Activated naive CD8-positive, alpha-beta T cell treated with anti-CD3 and anti-CD28 coated beads for 36 hours (primary cell): ENCODE results near the gene OAF. TPM values are rescaled to one million over a fixed set of nuclear protein-coding genes. Genes with fewer than 3 reads are reported as not detected.
A peak's percentile ranks its signal among the peaks of the same experiment; 100 is the strongest.

Experiments used
- DNase-seq: peaks from one replicate; pipeline ENCODE4 v3.0.0; 2021
- H3K27ac Mint-ChIP-seq: one replicate; pipeline ENCODE4 v1.8.0; 2022; ENCODE audit warnings: mild to moderate bottlenecking, moderate library complexity, mixed read lengths
- H3K27me3 Mint-ChIP-seq: one replicate; pipeline ENCODE4 v1.8.0; 2022; ENCODE audit warnings: mild to moderate bottlenecking, mixed read lengths
- H3K36me3 Mint-ChIP-seq: one replicate; pipeline ENCODE4 v1.8.0; 2021; ENCODE audit warnings: mild to moderate bottlenecking, mixed read lengths
- H3K4me1 Mint-ChIP-seq: one replicate; pipeline ENCODE4 v1.8.0; 2021; ENCODE audit warnings: mixed read lengths
- H3K4me3 Mint-ChIP-seq: one replicate; pipeline ENCODE4 v1.8.0; 2022; ENCODE audit warnings: mild to moderate bottlenecking, moderate library complexity, mixed read lengths
- H3K9me3 Mint-ChIP-seq: one replicate; pipeline ENCODE4 v1.8.0; 2022; ENCODE audit warnings: mixed read lengths
- total RNA-seq, 2 experiments: library from RNA; stranded (reverse); gene quantifications; one replicate each; pipeline ENCODE4 v1.2.3, GENCODE V29; 2021

The OAF gene
- total RNA-seq, 2 experiments from 2014 or later, result 3.0 to 3.6 TPM

- Mint-ChIP-seq H3K4me1 (no peaks in the 10 kb centered on the region), H3K27ac (no peak overlapping the region), H3K4me3 (no peak overlapping the region), H3K27me3 (peaks cover 7% of the 10 kb centered on the region), H3K36me3 (no peaks in the 10 kb centered on the region), H3K9me3 (no peaks in the 10 kb centered on the region)
- DNase-seq, result no peak
These were observed 30.1 kb upstream of the OAF start for GRCh38 chr11:120180551-120181232.

- no peak for DNase-seq
- H3K4me1 Mint-ChIP-seq, result no peaks in the 10 kb centered on the region
These were observed 29.4 kb upstream of the OAF start for GRCh38 chr11:120181376-120181975.

GRCh38 chr11:120182372-120182771 lies 28.5 kb upstream of the OAF start:
- peaks cover 5% of the 10 kb centered on the region for H3K4me1 Mint-ChIP-seq
- peaks cover 7% of the 10 kb centered on the region for H3K27me3 Mint-ChIP-seq
- no peaks in the 10 kb centered on the region for H3K9me3 Mint-ChIP-seq
- peak overlapping the region; percentile 15 for H3K27ac Mint-ChIP-seq
- H3K4me3 Mint-ChIP-seq, result no peak overlapping the region
- no peak for DNase-seq
- no peaks in the 10 kb centered on the region for H3K36me3 Mint-ChIP-seq

More at GRCh38 chr11:120181376-120181975, 29.4 kb upstream of the OAF start:
- Mint-ChIP-seq H3K36me3 (no peaks in the 10 kb centered on the region), H3K27me3 (peaks cover 7% of the 10 kb centered on the region), H3K4me3 (no peak overlapping the region), H3K9me3 (no peaks in the 10 kb centered on the region), H3K27ac (no peak overlapping the region)

- Mint-ChIP-seq H3K4me1 (peaks cover 5% of the 10 kb centered on the region), H3K27ac (no peak overlapping the region), H3K4me3 (no peak overlapping the region), H3K36me3 (no peaks in the 10 kb centered on the region), H3K27me3 (peaks cover 7% of the 10 kb centered on the region), H3K9me3 (no peaks in the 10 kb centered on the region)
- no peak for DNase-seq
These were observed 27.9 kb upstream of the OAF start for GRCh38 chr11:120182790-120183491.

GRCh38 chr11:120183701-120184141 lies 27.1 kb upstream of the OAF start:
- Mint-ChIP-seq H3K9me3 (no peaks in the 10 kb centered on the region), H3K4me1 (peaks cover 5% of the 10 kb centered on the region), H3K4me3 (no peak overlapping the region), H3K27ac (no peak overlapping the region), H3K36me3 (no peaks in the 10 kb centered on the region), H3K27me3 (peaks cover 7% of the 10 kb centered on the region)
- no peak for DNase-seq

- Mint-ChIP-seq H3K9me3 (no peaks in the 10 kb centered on the region), H3K27me3 (peaks cover 7% of the 10 kb centered on the region), H3K4me3 (no peak overlapping the region), H3K27ac (no peak overlapping the region), H3K4me1 (peaks cover 5% of the 10 kb centered on the region), H3K36me3 (no peaks in the 10 kb centered on the region)
- no peak for DNase-seq
These were observed 26.4 kb upstream of the OAF start for GRCh38 chr11:120184371-120184945.

GRCh38 chr11:120184946-120185705 lies 25.7 kb upstream of the OAF start:
- H3K4me3 Mint-ChIP-seq, result no peak overlapping the region
- DNase-seq, result no peak
- H3K27ac Mint-ChIP-seq, result no peak overlapping the region
- H3K36me3 Mint-ChIP-seq, result no peaks in the 10 kb centered on the region
- H3K4me1 Mint-ChIP-seq, result peaks cover 5% of the 10 kb centered on the region
- no peaks in the 10 kb centered on the region for H3K9me3 Mint-ChIP-seq
- peaks cover 7% of the 10 kb centered on the region for H3K27me3 Mint-ChIP-seq

GRCh38 chr11:120185706-120186455 lies 25.0 kb upstream of the OAF start:
- Mint-ChIP-seq H3K9me3 (no peaks in the 10 kb centered on the region), H3K4me3 (no peak overlapping the region), H3K27ac (no peak overlapping the region), H3K27me3 (peaks cover 7% of the 10 kb centered on the region), H3K36me3 (no peaks in the 10 kb centered on the region), H3K4me1 (peaks cover 5% of the 10 kb centered on the region)
- DNase-seq, result no peak

- H3K4me1 Mint-ChIP-seq, result peaks cover 5% of the 10 kb centered on the region
- H3K4me3 Mint-ChIP-seq, result no peak overlapping the region
- no peaks in the 10 kb centered on the region for H3K9me3 Mint-ChIP-seq
- no peak overlapping the region for H3K27ac Mint-ChIP-seq
- H3K27me3 Mint-ChIP-seq, result peaks cover 7% of the 10 kb centered on the region
- no peaks in the 10 kb centered on the region for H3K36me3 Mint-ChIP-seq
- DNase-seq, result no peak
These were observed 24.4 kb upstream of the OAF start for GRCh38 chr11:120186456-120186773.

- Mint-ChIP-seq H3K27ac (no peak overlapping the region), H3K27me3 (peaks cover 7% of the 10 kb centered on the region), H3K4me1 (peaks cover 5% of the 10 kb centered on the region), H3K9me3 (no peaks in the 10 kb centered on the region), H3K36me3 (no peaks in the 10 kb centered on the region), H3K4me3 (no peak overlapping the region)
- no peak for DNase-seq
These were observed 23.8 kb upstream of the OAF start for GRCh38 chr11:120186774-120187591.

GRCh38 chr11:120188371-120188770 lies 22.5 kb upstream of the OAF start:
- H3K9me3 Mint-ChIP-seq, result no peaks in the 10 kb centered on the region
- DNase-seq, result no peak
- H3K4me3 Mint-ChIP-seq, result no peak overlapping the region
- H3K4me1 Mint-ChIP-seq, result peaks cover 5% of the 10 kb centered on the region
- peaks cover 7% of the 10 kb centered on the region for H3K27me3 Mint-ChIP-seq
- H3K36me3 Mint-ChIP-seq, result no peaks in the 10 kb centered on the region
- H3K27ac Mint-ChIP-seq, result no peak overlapping the region

GRCh38 chr11:120188811-120189455 lies 21.9 kb upstream of the OAF start:
- DNase-seq, result no peak
- Mint-ChIP-seq H3K4me1 (peaks cover 5% of the 10 kb centered on the region), H3K4me3 (no peak overlapping the region), H3K27ac (no peak overlapping the region), H3K9me3 (no peaks in the 10 kb centered on the region), H3K27me3 (peaks cover 2% of the 10 kb centered on the region), H3K36me3 (no peaks in the 10 kb centered on the region)

GRCh38 chr11:120191058-120191457 lies 19.8 kb upstream of the OAF start:
- H3K4me1 Mint-ChIP-seq, result peaks cover 5% of the 10 kb centered on the region
- H3K36me3 Mint-ChIP-seq, result no peaks in the 10 kb centered on the region
- no peak for DNase-seq
- no peaks in the 10 kb centered on the region for H3K9me3 Mint-ChIP-seq
- no peak overlapping the region for H3K4me3 Mint-ChIP-seq
- peaks cover 5% of the 10 kb centered on the region for H3K27me3 Mint-ChIP-seq
- H3K27ac Mint-ChIP-seq, result no peak overlapping the region
